ENCODE data around the gene COQ2. TPM values are rescaled to one million over a fixed set of nuclear protein-coding genes. Genes with fewer than 3 reads are reported as not detected.

Gene COQ2
- total and polyA plus RNA-seq, 8 donors, result 1.8 to 10.1 (median 8.0) TPM

- Histone ChIP-seq H3K4me1 (peaks cover 7 to 35% (median 18%) of the 10 kb centered on the region in 4 donors), H3K9me3 (no peaks in the 10 kb centered on the region), H3K27me3 (no peaks in the 10 kb centered on the region), H3K36me3 (no peaks in the 10 kb centered on the region), H3K27ac (peak overlapping the region in 4 of 5 donors; percentile 88 to 99 (median 96)), H3K4me3 (peak overlapping the region; percentile 57 to 84 (median 69))
- WGBS, 5 donors, result 1 to 3% (median 1%) methylated on average over 9 of the region's 9 CpGs
- DNase-seq, result peak in 1 of 2 donors; percentile 72
- TF ChIP-seq POLR2A (IDR thresholded peaks at IDR 0.05), result no peak
- TF ChIP-seq POLR2AphosphoS5 (IDR thresholded peaks at IDR 0.05), result no peak
- TF ChIP-seq CTCF (IDR thresholded peaks at IDR 0.05), result no peak
- TF ChIP-seq EP300 (IDR thresholded peaks at IDR 0.05), result no peak
- intact Hi-C loops (cut with DNase I; ENCODE audit: low total_unique reads), result no loop called here
Measured at GRCh38 chr4:83285055-83285407, 433 bp upstream of the COQ2 start.

GRCh38 chr4:83283181-83283580, 1.4 kb downstream of the COQ2 start:
- intact Hi-C loops (cut with DNase I; ENCODE audit: low total_unique reads), result no loop called here
- Histone ChIP-seq H3K36me3 (peaks cover 0 to 7% (median 5%) of the 10 kb centered on the region in 4 donors), H3K27ac (no peak overlapping the region), H3K27me3 (no peaks in the 10 kb centered on the region), H3K4me1 (peaks cover 7 to 35% (median 18%) of the 10 kb centered on the region in 4 donors), H3K4me3 (no peak overlapping the region), H3K9me3 (no peaks in the 10 kb centered on the region)
- DNase-seq, result no peak
- TF ChIP-seq POLR2AphosphoS5 (IDR thresholded peaks at IDR 0.05) (no peak), EP300 (IDR thresholded peaks at IDR 0.05) (no peak), POLR2A (IDR thresholded peaks at IDR 0.05) (no peak), CTCF (IDR thresholded peaks at IDR 0.05) (no peak)
- WGBS, 5 donors, result 84 to 92% (median 88%) methylated on average over 7 of the region's 7 CpGs

GRCh38 chr4:83282049-83282535, 2.5 kb downstream of the COQ2 start:
- no peak overlapping the region for H3K4me3 ChIP-seq
- no peaks in the 10 kb centered on the region for H3K9me3 ChIP-seq
- no peak overlapping the region for H3K27ac ChIP-seq
- intact Hi-C loops (cut with DNase I; ENCODE audit: low total_unique reads), result no loop called here
- H3K27me3 ChIP-seq, result no peaks in the 10 kb centered on the region
- H3K36me3 ChIP-seq, result peaks cover 0 to 12% (median 8%) of the 10 kb centered on the region in 4 donors
- H3K4me1 ChIP-seq, result peaks cover 7 to 35% (median 18%) of the 10 kb centered on the region in 4 donors
- 27 to 34% (median 27%) methylated on average over 4 of the region's 4 CpGs for WGBS, 5 donors
- peak; percentile 30 to 80 for DNase-seq
- peak in 5 of 7 experiments; percentile 48 to 65 (median 63) for TF ChIP-seq CTCF (IDR thresholded peaks at IDR 0.05)
- no peak for TF ChIP-seq POLR2A (IDR thresholded peaks at IDR 0.05)
- no peak for TF ChIP-seq POLR2AphosphoS5 (IDR thresholded peaks at IDR 0.05)

- Histone ChIP-seq H3K9me3 (no peaks in the 10 kb centered on the region), H3K27me3 (no peaks in the 10 kb centered on the region), H3K36me3 (peaks cover 0 to 18% (median 11%) of the 10 kb centered on the region in 4 donors), H3K4me1 (peaks cover 7 to 35% (median 18%) of the 10 kb centered on the region in 4 donors), H3K4me3 (no peak overlapping the region), H3K27ac (no peak overlapping the region)
- TF ChIP-seq POLR2AphosphoS5 (IDR thresholded peaks at IDR 0.05), result no peak
- TF ChIP-seq EP300 (IDR thresholded peaks at IDR 0.05), result no peak
- no peak for TF ChIP-seq CTCF (IDR thresholded peaks at IDR 0.05)
- no peak for DNase-seq
- intact Hi-C loops (cut with DNase I; ENCODE audit: low total_unique reads), result no loop called here
- 67 to 73% (median 69%) methylated on average over 4 of the region's 4 CpGs for WGBS, 5 donors
Measured at GRCh38 chr4:83281307-83281706, 3.3 kb downstream of the COQ2 start.

Measured in stomach (tissue), 9 donors.